Activated CD4-positive, alpha-beta T cell treated with anti-CD3 and anti-CD28 coated beads, Interleukin-10, Interleukin-2, amounts not matched to agents 100 ng/mL and 50 ng/mL, durations not matched to agents 16 hours and 8 hours (primary cell): Measurements from ENCODE around the gene ZNF222.

Source experiments
- DNase-seq: peaks from one replicate; pipeline ENCODE4 v3.0.0-alpha.2; 2020

ZNF222 gene

GRCh38 chr19:44025217-44025936 is at the start of gene ZNF222:
Gene ZNF222 (plus strand): TSS chr19:44025379. CDS start chr19:44025437, 58 bp downstream.
- peak; percentile 86 for DNase-seq

- no peak for DNase-seq
Measured at GRCh38 chr19:43976732-43977131, 48.4 kb upstream of the ZNF222 start.

- DNase-seq = no peak
Measured at GRCh38 chr19:43983544-43983911, 41.7 kb upstream of the ZNF222 start.

- peak; percentile 81 for DNase-seq
Measured at GRCh38 chr19:43983912-43984686, 41.1 kb upstream of the ZNF222 start, which contains the start of gene ZNF155. Gene ZNF155 (plus strand): TSS chr19:43984188. CDS start chr19:43988544, 4,356 bp downstream.

- DNase-seq = no peak
Measured at GRCh38 chr19:43984687-43985000, 40.5 kb upstream of the ZNF222 start.

- no peak for DNase-seq
Measured at GRCh38 chr19:43997631-43998290, 27.4 kb upstream of the ZNF222 start.

- DNase-seq = no peak
Measured at GRCh38 chr19:44002212-44002565, 23.0 kb upstream of the ZNF222 start.

GRCh38 chr19:44002566-44003460 is 22.4 kb upstream of the ZNF222 start, which contains the start of gene ZNF230:
Gene ZNF230 (plus strand): TSS chr19:44002957. CDS start chr19:44007079, 4,122 bp downstream.
- DNase-seq = peak; percentile 95

GRCh38 chr19:44003461-44004009 is 21.6 kb upstream of the ZNF222 start:
- peak; percentile 20 for DNase-seq

- DNase-seq = no peak
Measured at GRCh38 chr19:44005973-44006372, 19.2 kb upstream of the ZNF222 start.

- DNase-seq = no peak
Measured at GRCh38 chr19:44007473-44007872, 17.7 kb upstream of the ZNF222 start.

GRCh38 chr19:44010468-44010867 is 14.7 kb upstream of the ZNF222 start:
- DNase-seq = no peak

- DNase-seq = no peak
Measured at GRCh38 chr19:44019498-44019897, 5.7 kb upstream of the ZNF222 start.

GRCh38 chr19:44021221-44021620 is 4.0 kb upstream of the ZNF222 start:
- DNase-seq = no peak

GRCh38 chr19:44024900-44025216 is 321 bp upstream of the ZNF222 start:
- DNase-seq = no peak

GRCh38 chr19:44026622-44027021 is 1.4 kb downstream of the ZNF222 start:
- no peak for DNase-seq

GRCh38 chr19:44032001-44032610 is 6.9 kb downstream of the ZNF222 start:
- no peak for DNase-seq

- no peak for DNase-seq
Measured at GRCh38 chr19:44042147-44042546, 17.0 kb downstream of the ZNF222 start.

GRCh38 chr19:44050740-44051649 is 25.8 kb downstream of the ZNF222 start:
- no peak for DNase-seq

GRCh38 chr19:44051650-44052402 is 26.6 kb downstream of the ZNF222 start, which contains the start of gene ZNF223:
Gene ZNF223 (plus strand): TSS chr19:44052036. CDS start chr19:44055177, 3,141 bp downstream.
- peak; percentile 18 for DNase-seq
